GM12878 (cell line): ENCODE data around the gene SLC29A2.

Source experiments
- CTCF ChIP-seq, 3 experiments: IDR thresholded peaks in 2 of 3; conservative IDR thresholded peaks in 1 of 3; 2 replicates each; pipeline ENCODE4 v1.5.1; 2011; ENCODE audit warnings: low read depth in 3 of 3, low read length in 3 of 3, mild to moderate bottlenecking in 3 of 3, control low read depth in 2 of 3, moderate library complexity in 2 of 3, inconsistent platforms in 1 of 3, mixed read lengths in 1 of 3; ENCODE audit not compliant: control insufficient read depth in 2 of 3, insufficient read depth in 1 of 3; ENCODE audit errors: extremely low read depth in 1 of 3
- YY1 ChIP-seq: IDR thresholded peaks from 2 replicates; pipeline ENCODE4 v1.6.1; 2011; ENCODE audit warnings: low read depth, mild to moderate bottlenecking, low read length

- TF ChIP-seq YY1 (peak; percentile 82), CTCF (IDR thresholded peaks at IDR 0.05 in 2 of 3, conservative IDR thresholded peaks at IDR 0.05 in 1 of 3; ENCODE audit: control insufficient read depth in 2 of 3, extremely low read depth in 1 of 3, insufficient read depth in 1 of 3, low read depth in 3 of 3, low read length in 3 of 3) (peak; percentile 91 to 94 (median 92))
Measured at GRCh38 chr11:66328302-66329144, 43.0 kb downstream of the SLC29A2 start.
